Measurements from ENCODE around the gene TIA1.

- TF ChIP-seq EZH2 (IDR thresholded peaks at IDR 0.05; ENCODE audit: low read length, missing control alignments) (no peak), CTCF (conservative IDR thresholded peaks at IDR 0.05 in 1 of 2, IDR thresholded peaks at IDR 0.05 in 1 of 2; ENCODE audit: low read depth in 1 of 2, low read length in 2 of 2) (no peak)
These were observed 34.1 kb downstream of the TIA1 start for GRCh38 chr2:70214365-70214764.

All from fibroblast of lung (primary cell).